Measurements from ENCODE around the gene PXN.

GRCh38 chr12:120225852-120226640 lies 39.5 kb downstream of the PXN start:
- TF ChIP-seq CTCF (IDR thresholded peaks at IDR 0.05): no peak
- no peak for TF ChIP-seq EZH2 (IDR thresholded peaks at IDR 0.05)
- TF ChIP-seq EZH2phosphoT487 (IDR thresholded peaks at IDR 0.05): no peak
